IMR-90 (cell line): ENCODE measurements around the gene LGI4. TPM values are rescaled to one million over a fixed set of nuclear protein-coding genes. Genes with fewer than 3 reads are reported as not detected.

Experiments
- ATAC-seq: fragments of 200-7000 bp; cut with Tn5 transposase; 2 replicates; pipeline ENCODE4 v1.9.1; 2020; ENCODE audit warnings: low read depth, mild to moderate bottlenecking, moderate library complexity
- BruUV-seq: library from RNA; stranded (reverse); fragments of 400-500 nt; replicated peaks from 2 replicates; lab custom pipeline; 2021; lab: Mats Ljungman, UMichigan
- CTCF ChIA-PET: fragments of 300-600 bp; formaldehyde crosslinking; extraction: SDS; loops from one replicate; lab custom pipeline; 2021; ENCODE audit warnings: antibody characterized with exemption; lab: Yijun Ruan, JAX
- POLR2A ChIA-PET: fragments of 300-600 bp; sonication (Branson Sonifier 250); formaldehyde crosslinking; loops from one replicate; lab custom pipeline; 2022; ENCODE audit warnings: antibody characterized with exemption; ENCODE audit not compliant: unreplicated experiment; lab: Charles Lee
- DNase-seq: peaks from one replicate; pipeline ENCODE4 v3.0.0; 2013
- H2AFZ ChIP-seq: replicated peaks from 2 replicates; pipeline ENCODE3; 2013; ENCODE audit warnings: low read length, mild to moderate bottlenecking; ENCODE audit not compliant: poor library complexity
- H2AK5ac ChIP-seq: 2 replicates; pipeline ENCODE4 v1.6.1; 2013; ENCODE audit warnings: low read depth, low read length, inconsistent platforms
- H2AK9ac ChIP-seq: replicated peaks from 2 replicates; pipeline ENCODE3; 2013; ENCODE audit warnings: mild to moderate bottlenecking, low read depth, low read length, moderate library complexity; ENCODE audit not compliant: poor library complexity
- H2BK120ac ChIP-seq: 2 replicates; pipeline ENCODE4 v1.6.1; 2013; ENCODE audit warnings: low read depth, low read length, inconsistent platforms
- H2BK15ac ChIP-seq: 3 replicates; pipeline ENCODE4 v1.6.1; 2013; ENCODE audit warnings: low read depth, low read length, inconsistent platforms
- H2BK20ac ChIP-seq: 2 replicates; pipeline ENCODE4 v1.6.1; 2013; ENCODE audit warnings: low read depth, mild to moderate bottlenecking, inconsistent platforms, low read length, moderate library complexity
- H2BK5ac ChIP-seq: 2 replicates; pipeline ENCODE4 v1.6.1; 2013; ENCODE audit warnings: mild to moderate bottlenecking, low read depth, low read length, inconsistent platforms; ENCODE audit not compliant: poor library complexity, severe bottlenecking
- H3K14ac ChIP-seq: replicated peaks from 2 replicates; pipeline ENCODE4 v1.6.1; 2013; ENCODE audit warnings: low read depth, low read length, inconsistent platforms
- H3K18ac ChIP-seq: 2 replicates; pipeline ENCODE4 v1.6.1; 2013; ENCODE audit warnings: low read depth, low read length, control low read depth
- H3K23ac ChIP-seq: 2 replicates; pipeline ENCODE4 v1.6.1; 2013; ENCODE audit warnings: low read depth, low read length, inconsistent platforms
- H3K27ac ChIP-seq: 2 replicates; pipeline ENCODE4 v1.5.1; 2013; ENCODE audit warnings: mild to moderate bottlenecking, control low read depth, low read length; ENCODE audit not compliant: insufficient read depth
- H3K27me3 ChIP-seq: 2 replicates; pipeline ENCODE4 v1.6.1; 2013; ENCODE audit warnings: low read length; ENCODE audit not compliant: control insufficient read depth, insufficient read depth
- H3K36me3 ChIP-seq: 2 replicates; pipeline ENCODE4 v1.6.1; 2013; ENCODE audit warnings: low read length, mixed read lengths; ENCODE audit not compliant: control insufficient read depth, insufficient read depth
- H3K4ac ChIP-seq: 2 replicates; pipeline ENCODE4 v1.6.1; 2013; ENCODE audit warnings: low read depth, low read length, inconsistent platforms
- H3K4me1 ChIP-seq: 2 replicates; pipeline ENCODE4 v1.6.1; 2013; ENCODE audit warnings: low read length, mixed read lengths; ENCODE audit not compliant: control insufficient read depth, insufficient read depth
- H3K4me2 ChIP-seq: 2 replicates; pipeline ENCODE4 v1.6.1; 2013; ENCODE audit warnings: low read depth, mild to moderate bottlenecking, control low read depth, low read length, moderate library complexity
- H3K4me3 ChIP-seq: 2 replicates; pipeline ENCODE4 v1.5.1; 2013; ENCODE audit warnings: low read depth, mild to moderate bottlenecking, control low read depth, low read length, moderate library complexity; ENCODE audit not compliant: insufficient read depth
- H3K56ac ChIP-seq: 2 replicates; pipeline ENCODE4 v1.6.1; 2013; ENCODE audit warnings: low read length, inconsistent platforms; ENCODE audit not compliant: insufficient read depth; ENCODE audit errors: extremely low read depth
- H3K79me1 ChIP-seq, 2 experiments: 2 replicates each; pipeline ENCODE4 v1.6.1; 2013; ENCODE audit warnings: low read length in 2 of 2, inconsistent platforms in 1 of 2, low read depth in 1 of 2
- H3K9ac ChIP-seq: 2 replicates; pipeline ENCODE4 v1.6.1; 2013; ENCODE audit warnings: low read depth, low read length, control low read depth
- H3K9me1 ChIP-seq: 2 replicates; pipeline ENCODE4 v1.6.1; 2013; ENCODE audit warnings: low read length, inconsistent platforms; ENCODE audit not compliant: insufficient read depth
- H3K9me3 ChIP-seq: 2 replicates; pipeline ENCODE4 v1.6.1; 2013; ENCODE audit warnings: low read length; ENCODE audit not compliant: control insufficient read depth, insufficient read depth
- H4K20me1 ChIP-seq: 2 replicates; pipeline ENCODE4 v1.6.1; 2013; ENCODE audit warnings: low read length, inconsistent platforms; ENCODE audit not compliant: insufficient read depth
- H4K5ac ChIP-seq: 2 replicates; pipeline ENCODE4 v1.6.1; 2013; ENCODE audit warnings: mild to moderate bottlenecking, low read depth, low read length, control low read depth
- H4K8ac ChIP-seq, 2 experiments: 2 replicates each; pipeline ENCODE4 v1.6.1; 2013; ENCODE audit warnings: low read depth in 2 of 2, low read length in 2 of 2, control low read depth in 1 of 2, inconsistent platforms in 1 of 2
- H4K91ac ChIP-seq: 2 replicates; pipeline ENCODE4 v1.6.1; 2013; ENCODE audit warnings: low read depth, low read length, inconsistent platforms; ENCODE audit not compliant: insufficient read depth
- BHLHE40 ChIP-seq: fragments of 150-350 bp; IDR thresholded peaks from 2 replicates; pipeline ENCODE4 v1.6.1; 2016; ENCODE audit warnings: mild to moderate bottlenecking, low read depth, low read length
- ELK1 ChIP-seq: fragments of 150-350 bp; IDR thresholded peaks from 2 replicates; pipeline ENCODE4 v1.6.1; 2016; ENCODE audit warnings: low read depth, mild to moderate bottlenecking, low read length, moderate library complexity, borderline replicate concordance
- FOS ChIP-seq: fragments of 150-350 bp; IDR thresholded peaks from 2 replicates; pipeline ENCODE4 v1.6.1; 2016; ENCODE audit warnings: low read depth, low read length
- MAFK ChIP-seq: IDR thresholded peaks from 2 replicates; pipeline ENCODE4 v1.6.1; 2012; ENCODE audit warnings: low read depth, low read length, improper control_type of control experiment
- MXI1 ChIP-seq: IDR thresholded peaks from 2 replicates; pipeline ENCODE4 v1.6.1; 2012; ENCODE audit warnings: low read depth, mild to moderate bottlenecking, low read length, moderate library complexity, borderline replicate concordance
- NFE2L2 ChIP-seq: fragments of 150-350 bp; IDR thresholded peaks from 2 replicates; pipeline ENCODE4 v1.6.1; 2016; ENCODE audit warnings: low read depth, mild to moderate bottlenecking, low read length
- POLR2A ChIP-seq: IDR thresholded peaks from 2 replicates; pipeline ENCODE4 v1.6.1; 2012; ENCODE audit warnings: mild to moderate bottlenecking, low read depth, low read length
- RAD21 ChIP-seq: IDR thresholded peaks from 2 replicates; pipeline ENCODE4 v1.6.1; 2012; ENCODE audit warnings: low read length, improper control_type of control experiment
- SMC3 ChIP-seq: fragments of 150-350 bp; IDR thresholded peaks from 2 replicates; pipeline ENCODE4 v1.6.1; 2016; ENCODE audit warnings: low read depth, mild to moderate bottlenecking, antibody characterized with exemption, low read length, moderate library complexity
- USF2 ChIP-seq: fragments of 150-350 bp; IDR thresholded peaks from 2 replicates; pipeline ENCODE4 v1.6.1; 2017; ENCODE audit warnings: mild to moderate bottlenecking, antibody characterized with exemption, low read length, low read depth
- WGBS, 2 experiments: methylation state at CpG; one replicate each; pipeline versions ENCODE4 v1.1.5 to v1.1.7; 2013; ENCODE audit warnings: missing lambda C conversion rate in 2 of 2; ENCODE audit not compliant: insufficient read length in 1 of 2; ENCODE audit errors: extremely low coverage in 2 of 2; 5-methylcytosine and 5-hydroxymethylcytosine counted together
- dilution Hi-C: fragments of 300-500 bp; cut with HindIII; formaldehyde crosslinking; loops from one replicate; pipeline ENCODE4 v1.14.3; 2018; ENCODE audit warnings: low sequenced_read_pairs; ENCODE audit not compliant: unreplicated experiment
- in situ Hi-C: fragments of 300-500 bp; cut with MboI; formaldehyde crosslinking; loops from 3 replicates; pipeline ENCODE4 v1.14.3; 2019; ENCODE audit warnings: low sequenced_read_pairs, inconsistent platforms, mixed read lengths
- intact Hi-C: fragments of 100-400 bp; cut with micrococcal nuclease; formaldehyde crosslinking; loops from 2 replicates; pipeline ENCODE4 v1.10.0; 2022
- polyA plus RNA-seq, 3 experiments: library from polyadenylated mRNA; depleted of rRNA; stranded (reverse); fragments of >200 nt; gene quantifications; 2 replicates each; pipeline ENCODE4 v1.2.3, GENCODE V29; 2012; ENCODE audit warnings: low replicate concordance in 1 of 3
- total RNA-seq: library from RNA; depleted of rRNA; stranded (reverse); fragments of >200 nt; gene quantifications from 2 replicates; pipeline ENCODE4 v1.2.3, GENCODE V29; 2012

The LGI4 gene
- total and polyA plus RNA-seq, 2 of the 4 experiments (the other 2 are of a cell fraction) = 0.10 TPM; not detected in 1

GRCh38 chr19:35155441-35155840 lies 20.6 kb upstream of the LGI4 start:
- peak overlapping the region; percentile 100 for H2AFZ ChIP-seq
- 0 out of 2 replicates have a peak, but pooled peaks cover 2% of the 10 kb centered on the region for H4K20me1 ChIP-seq
- dilution Hi-C loops = no loop called here
- peak overlapping the region; percentile 77 for H3K23ac ChIP-seq
- H3K4me1 ChIP-seq = peaks cover 9% of the 10 kb centered on the region
- H3K27me3 ChIP-seq = no peaks in the 10 kb centered on the region
- peaks cover 8 to 42% of the 10 kb centered on the region in 2 experiments; a peak in 2 of 4 replicates for H3K79me1 ChIP-seq
- peaks cover 12% of the 10 kb centered on the region; the same call in 1 of the 2 replicates for H3K9me1 ChIP-seq
- 11% methylated on average over 7 of the region's 17 CpGs; no CpG with 5 or more reads in 1 of the 2 experiments for WGBS, 2 experiments
- peak overlapping the region; percentile 0 for H2BK5ac ChIP-seq
- POLR2A ChIA-PET = no interaction called here
- H4K91ac ChIP-seq = peak overlapping the region; percentile 11
- no peak overlapping the region for H2BK15ac ChIP-seq
- peak overlapping the region; percentile 83 for H3K9ac ChIP-seq
- peak overlapping the region; percentile 48 to 97; a peak in 2 of 4 replicates for H4K8ac ChIP-seq
- ATAC-seq (no peak), DNase-seq (no peak)
- BruUV-seq = no TSS peak
- no peak for TF ChIP-seq USF2
- no peak for TF ChIP-seq ELK1
- no peak for TF ChIP-seq BHLHE40
- no peak for TF ChIP-seq POLR2A
- TF ChIP-seq NFE2L2 = no peak
- no peak for TF ChIP-seq MXI1
- no peak for TF ChIP-seq RAD21
- no peak for TF ChIP-seq FOS
- TF ChIP-seq MAFK = no peak
- TF ChIP-seq SMC3 = no peak
- peak overlapping the region; percentile 16; the same call in 1 of the 2 replicates for H3K27ac ChIP-seq
- peak overlapping the region; percentile 45; the same call in 1 of the 2 replicates for H2BK120ac ChIP-seq
- peak overlapping the region; percentile 99 for H2AK9ac ChIP-seq
- H3K18ac ChIP-seq = no peak overlapping the region
- H3K56ac ChIP-seq = peak overlapping the region; percentile 69; the same call in 1 of the 2 replicates
- peak overlapping the region; percentile 67 for H2AK5ac ChIP-seq
- in situ Hi-C loops = no loop called here
- H3K14ac ChIP-seq = peak overlapping the region; percentile 37
- H4K5ac ChIP-seq = no peak overlapping the region
- no peaks in the 10 kb centered on the region for H3K9me3 ChIP-seq
- peak overlapping the region; percentile 79 for H3K4me3 ChIP-seq
- CTCF ChIA-PET = no interaction called here
- H2BK20ac ChIP-seq = no peak overlapping the region
- peaks cover 22% of the 10 kb centered on the region for H3K36me3 ChIP-seq
- H3K4me2 ChIP-seq = peak overlapping the region; percentile 85
- intact Hi-C loops = no loop called here
- H3K4ac ChIP-seq = peak overlapping the region; percentile 87
